Hematopoietic multipotent progenitor cell treated with erythropoietin and hydrocortisone succinate and interleukin-3 and kit ligand, for 4 days (in vitro differentiated cells): ENCODE measurements around the gene PLD3.

Source experiments
- DNase-seq: peaks from one replicate; pipeline ENCODE4 v3.0.0-alpha.2; 2015

Gene PLD3

GRCh38 chr19:40416918-40417642 lies 68.6 kb downstream of the PLD3 start:
- peak; percentile 90 for DNase-seq

GRCh38 chr19:40417643-40417981 lies 69.1 kb downstream of the PLD3 start:
- DNase-seq, result no peak

- no peak for DNase-seq
Observed at GRCh38 chr19:40418040-40418439, 69.5 kb downstream of the PLD3 start.

- DNase-seq, result no peak
Observed at GRCh38 chr19:40419066-40419612, 70.6 kb downstream of the PLD3 start.

- DNase-seq, result no peak
Observed at GRCh38 chr19:40419780-40420179, 71.3 kb downstream of the PLD3 start.

GRCh38 chr19:40420451-40420765 lies 71.9 kb downstream of the PLD3 start:
- no peak for DNase-seq

GRCh38 chr19:40420766-40421765 lies 72.6 kb downstream of the PLD3 start:
- DNase-seq, result peak; percentile 93

- DNase-seq, result no peak
Observed at GRCh38 chr19:40421993-40422747, 73.7 kb downstream of the PLD3 start.

GRCh38 chr19:40422748-40423566 lies 74.5 kb downstream of the PLD3 start:
- DNase-seq, result no peak

GRCh38 chr19:40423938-40424337 lies 75.4 kb downstream of the PLD3 start:
- no peak for DNase-seq

GRCh38 chr19:40424637-40425449 lies 76.3 kb downstream of the PLD3 start:
- peak; percentile 36 for DNase-seq

GRCh38 chr19:40425450-40426287 lies 77.2 kb downstream of the PLD3 start, which contains the start of gene SERTAD1:
SERTAD1 (minus strand) TSS chr19:40425992; CDS start chr19:40423546, 2,446 bp downstream.
- DNase-seq, result peak; percentile 100
